HepG2 (cell line): ENCODE data around the gene RNASE9. TPM values are rescaled to one million over a fixed set of nuclear protein-coding genes. Genes with fewer than 3 reads are reported as not detected.

Experiments
- CSRNP1 ChIP-seq: sonication (generic); formaldehyde crosslinking; IDR thresholded peaks from 2 replicates; pipeline ENCODE4 v1.8.1; 2023; ENCODE audit warnings: mild to moderate bottlenecking, missing genetic modification reagents
- DR1 ChIP-seq: sonication (generic); formaldehyde crosslinking; IDR thresholded peaks from 2 replicates; pipeline ENCODE4 v1.8.0; 2021; ENCODE audit warnings: mild to moderate bottlenecking, missing genetic modification reagents, inconsistent platforms
- HOXA3 ChIP-seq: sonication (generic); formaldehyde crosslinking; IDR thresholded peaks from 2 replicates; pipeline ENCODE4 v1.5.0; 2020; ENCODE audit warnings: missing genetic modification reagents
- HOXA5 ChIP-seq: sonication (generic); formaldehyde crosslinking; IDR thresholded peaks from 2 replicates; pipeline ENCODE4 v1.4.0; 2020; ENCODE audit warnings: missing genetic modification reagents
- ISL2 ChIP-seq: sonication (generic); formaldehyde crosslinking; IDR thresholded peaks from 2 replicates; pipeline ENCODE4 v1.5.0; 2020; ENCODE audit warnings: missing genetic modification reagents
- MTA1 ChIP-seq: sonication (generic); formaldehyde crosslinking; IDR thresholded peaks from 2 replicates; pipeline ENCODE4 v1.4.0; 2020; ENCODE audit warnings: missing genetic modification reagents, mild to moderate bottlenecking, borderline replicate concordance
- MTERF4 ChIP-seq: sonication (generic); formaldehyde crosslinking; IDR thresholded peaks from 2 replicates; pipeline ENCODE4 v1.8.0; 2023; ENCODE audit warnings: mild to moderate bottlenecking, missing genetic modification reagents
- NAIF1 ChIP-seq: sonication (generic); formaldehyde crosslinking; IDR thresholded peaks from 2 replicates; pipeline ENCODE4 v1.5.0; 2020; ENCODE audit warnings: mild to moderate bottlenecking, missing genetic modification reagents, borderline replicate concordance
- SRY ChIP-seq: sonication (generic); formaldehyde crosslinking; IDR thresholded peaks from 2 replicates; pipeline ENCODE4 v1.8.0; 2022; ENCODE audit warnings: mild to moderate bottlenecking, missing genetic modification reagents
- TCF12 ChIP-seq, 2 experiments: fragments of 450-650 bp in 1 of 2; sonication (generic) in 1 of 2; formaldehyde crosslinking in 1 of 2; IDR thresholded peaks; 2 replicates each; pipeline versions ENCODE4 v1.6.1 to v1.8.0; 2017 to 2022; ENCODE audit warnings: antibody characterized with exemption in 1 of 2, mild to moderate bottlenecking in 1 of 2, missing genetic modification reagents in 1 of 2, moderate library complexity in 1 of 2
- YEATS2 ChIP-seq: sonication (generic); formaldehyde crosslinking; IDR thresholded peaks from 2 replicates; pipeline ENCODE4 v1.4.0; 2020; ENCODE audit warnings: missing genetic modification reagents, borderline replicate concordance
- ZBTB3 ChIP-seq: sonication (generic); formaldehyde crosslinking; IDR thresholded peaks from 2 replicates; pipeline ENCODE4 v1.4.0; 2020; ENCODE audit warnings: low read depth, mild to moderate bottlenecking, moderate library complexity, missing genetic modification reagents, borderline replicate concordance
- ZFP36 ChIP-seq: fragments of 150-350 bp; IDR thresholded peaks from 2 replicates; pipeline ENCODE4 v1.6.1; 2018; ENCODE audit warnings: borderline replicate concordance, low read length, low read depth; ENCODE audit not compliant: partially characterized antibody
- ZNF235 ChIP-seq: sonication (generic); formaldehyde crosslinking; IDR thresholded peaks from 2 replicates; pipeline ENCODE4 v1.8.1; 2023; ENCODE audit warnings: mild to moderate bottlenecking, missing genetic modification reagents, borderline replicate concordance
- ZNF556 ChIP-seq: sonication (generic); formaldehyde crosslinking; IDR thresholded peaks from 2 replicates; pipeline ENCODE4 v1.4.0; 2020; ENCODE audit warnings: mild to moderate bottlenecking, missing genetic modification reagents, borderline replicate concordance
- ZNF891 ChIP-seq: sonication (generic); formaldehyde crosslinking; IDR thresholded peaks from 2 replicates; pipeline ENCODE4 v1.5.0; 2020; ENCODE audit warnings: mild to moderate bottlenecking, missing genetic modification reagents
- polyA plus RNA-seq, 8 experiments: library from polyadenylated mRNA; depleted of rRNA in 3 of 8; stranded (reverse) in 7 of 8; unstranded in 1 of 8; fragments of >200 nt; fragmentation: Illumina TruSeq in 4 of 8; extraction: Trizol in 4 of 8; gene quantifications; 2 replicates each; pipeline versions ENCODE4 v1.2.1 to v1.2.3, GENCODE V29; 2011 to 2016; ENCODE audit warnings: low read depth in 4 of 8, missing spikeins in 1 of 8, mixed read lengths in 1 of 8; ENCODE audit not compliant: insufficient read depth in 1 of 8
- total RNA-seq, 5 experiments: library from RNA; depleted of rRNA; stranded (reverse); fragments of >200 nt; fragmentation: Illumina TruSeq; extraction: Trizol; gene quantifications; 2 replicates each; pipeline ENCODE4 v1.2.3, GENCODE V29; 2016; ENCODE audit warnings: low read depth in 1 of 5
- TF ChIP-seq, protein P1 (sequence below): sonication (generic); formaldehyde crosslinking; IDR thresholded peaks from 2 replicates; pipeline ENCODE4 v1.9.0; 2022; ENCODE audit warnings: missing genetic modification reagents, mild to moderate bottlenecking, borderline replicate concordance
- TF ChIP-seq, protein P2 (sequence below): sonication (generic); formaldehyde crosslinking; conservative IDR thresholded peaks from 2 replicates; pipeline ENCODE4 v1.5.0; 2020; ENCODE audit warnings: missing genetic modification reagents
- TF ChIP-seq, protein P3 (sequence below): IDR thresholded peaks from 2 replicates; pipeline ENCODE4 v1.6.1; 2016; ENCODE audit warnings: control low read depth

The RNASE9 gene
- total and polyA plus RNA-seq, 2 of the 13 experiments (the other 11 are each of a cell fraction or from before 2014, with no cell fraction given), result not detected

- TF ChIP-seq ZFP36, result peak; percentile 38
- TF ChIP-seq NAIF1, result 0 out of 2 replicates have a peak, but pooled peaks have one; percentile 7
- TF ChIP-seq, protein P1, sequence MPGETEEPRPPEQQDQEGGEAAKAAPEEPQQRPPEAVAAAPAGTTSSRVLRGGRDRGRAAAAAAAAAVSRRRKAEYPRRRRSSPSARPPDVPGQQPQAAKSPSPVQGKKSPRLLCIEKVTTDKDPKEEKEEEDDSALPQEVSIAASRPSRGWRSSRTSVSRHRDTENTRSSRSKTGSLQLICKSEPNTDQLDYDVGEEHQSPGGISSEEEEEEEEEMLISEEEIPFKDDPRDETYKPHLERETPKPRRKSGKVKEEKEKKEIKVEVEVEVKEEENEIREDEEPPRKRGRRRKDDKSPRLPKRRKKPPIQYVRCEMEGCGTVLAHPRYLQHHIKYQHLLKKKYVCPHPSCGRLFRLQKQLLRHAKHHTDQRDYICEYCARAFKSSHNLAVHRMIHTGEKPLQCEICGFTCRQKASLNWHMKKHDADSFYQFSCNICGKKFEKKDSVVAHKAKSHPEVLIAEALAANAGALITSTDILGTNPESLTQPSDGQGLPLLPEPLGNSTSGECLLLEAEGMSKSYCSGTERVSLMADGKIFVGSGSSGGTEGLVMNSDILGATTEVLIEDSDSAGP (CRISPR knock-in tag), result peak; percentile 78; the same call in 1 of the 2 replicates
- peak; percentile 49; the same call in 1 of the 2 replicates for TF ChIP-seq CSRNP1 (CRISPR knock-in tag)
- no peak for TF ChIP-seq MTERF4
- no peak for TF ChIP-seq TCF12 (IDR thresholded peaks at IDR 0.05)
- TF ChIP-seq TCF12 (CRISPR knock-in tag; IDR thresholded peaks at IDR 0.05), result 0 out of 2 replicates have a peak, but pooled peaks have one; percentile 55
- TF ChIP-seq HOXA5, result 0 out of 2 replicates have a peak, but pooled peaks have one; percentile 7
- TF ChIP-seq ZNF235 (CRISPR knock-in tag), result peak; percentile 76; the same call in 1 of the 2 replicates
- TF ChIP-seq ZNF556 (CRISPR knock-in tag), result peak; percentile 16; the same call in 1 of the 2 replicates
- TF ChIP-seq ZNF891 (CRISPR knock-in tag), result peak; percentile 82; the same call in 1 of the 2 replicates
- TF ChIP-seq YEATS2, result 0 out of 2 replicates have a peak, but pooled peaks have one; percentile 12
- TF ChIP-seq, protein P2, sequence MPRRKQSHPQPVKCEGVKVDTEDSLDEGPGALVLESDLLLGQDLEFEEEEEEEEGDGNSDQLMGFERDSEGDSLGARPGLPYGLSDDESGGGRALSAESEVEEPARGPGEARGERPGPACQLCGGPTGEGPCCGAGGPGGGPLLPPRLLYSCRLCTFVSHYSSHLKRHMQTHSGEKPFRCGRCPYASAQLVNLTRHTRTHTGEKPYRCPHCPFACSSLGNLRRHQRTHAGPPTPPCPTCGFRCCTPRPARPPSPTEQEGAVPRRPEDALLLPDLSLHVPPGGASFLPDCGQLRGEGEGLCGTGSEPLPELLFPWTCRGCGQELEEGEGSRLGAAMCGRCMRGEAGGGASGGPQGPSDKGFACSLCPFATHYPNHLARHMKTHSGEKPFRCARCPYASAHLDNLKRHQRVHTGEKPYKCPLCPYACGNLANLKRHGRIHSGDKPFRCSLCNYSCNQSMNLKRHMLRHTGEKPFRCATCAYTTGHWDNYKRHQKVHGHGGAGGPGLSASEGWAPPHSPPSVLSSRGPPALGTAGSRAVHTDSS (CRISPR knock-in tag), result 0 out of 2 replicates have a peak, but pooled peaks have one; percentile 29
- peak; percentile 49; the same call in 1 of the 2 replicates for TF ChIP-seq SRY (CRISPR knock-in tag)
- no peak for TF ChIP-seq DR1 (CRISPR knock-in tag)
- TF ChIP-seq, protein P3, sequence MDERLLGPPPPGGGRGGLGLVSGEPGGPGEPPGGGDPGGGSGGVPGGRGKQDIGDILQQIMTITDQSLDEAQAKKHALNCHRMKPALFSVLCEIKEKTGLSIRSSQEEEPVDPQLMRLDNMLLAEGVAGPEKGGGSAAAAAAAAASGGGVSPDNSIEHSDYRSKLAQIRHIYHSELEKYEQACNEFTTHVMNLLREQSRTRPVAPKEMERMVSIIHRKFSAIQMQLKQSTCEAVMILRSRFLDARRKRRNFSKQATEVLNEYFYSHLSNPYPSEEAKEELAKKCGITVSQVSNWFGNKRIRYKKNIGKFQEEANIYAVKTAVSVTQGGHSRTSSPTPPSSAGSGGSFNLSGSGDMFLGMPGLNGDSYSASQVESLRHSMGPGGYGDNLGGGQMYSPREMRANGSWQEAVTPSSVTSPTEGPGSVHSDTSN (CRISPR knock-in tag), result no peak
- peak; percentile 13; the same call in 1 of the 2 replicates for TF ChIP-seq HOXA3 (CRISPR knock-in tag)
- no peak for TF ChIP-seq ZBTB3 (CRISPR knock-in tag)
- peak; percentile 36; the same call in 1 of the 2 replicates for TF ChIP-seq MTA1 (CRISPR knock-in tag)
- peak; percentile 42; the same call in 1 of the 2 replicates for TF ChIP-seq ISL2 (CRISPR knock-in tag)
These were observed 48.6 kb upstream of the RNASE9 start (continued) for GRCh38 chr14:20609215-20610001.
